Right lung (tissue), 5 donors: ENCODE measurements around the gene NOL12. TPM values are rescaled to one million over a fixed set of nuclear protein-coding genes. Genes with fewer than 3 reads are reported as not detected.
"Not testable (repeated sequence)": the region's sequence is repeated elsewhere in the genome, so short reads cannot be mapped to it uniquely, and the experiment has no call there.

ENCODE experiments used
- DNase-seq, 2 donors: peaks; one replicate each; pipeline ENCODE4 v3.0.0-alpha.2; 2013
- polyA plus RNA-seq, 5 donors: library from polyadenylated mRNA; unstranded; fragments of 120-200 nt; gene quantifications; one replicate each; pipeline versions ENCODE4 v1.2.1 to v1.2.3, GENCODE V29; 2013; ENCODE audit warnings: inconsistent platforms in 1 of 5, low replicate concordance in 1 of 5; ENCODE audit not compliant: insufficient read length in 5 of 5, insufficient read depth in 1 of 5

Gene NOL12
- polyA plus RNA-seq, 5 donors, result 17.1 to 28.2 (median 18.8) TPM

- no peak for DNase-seq
Measured at GRCh38 chr22:37708580-37709444, 22.7 kb downstream of the NOL12 start.

DNA sequence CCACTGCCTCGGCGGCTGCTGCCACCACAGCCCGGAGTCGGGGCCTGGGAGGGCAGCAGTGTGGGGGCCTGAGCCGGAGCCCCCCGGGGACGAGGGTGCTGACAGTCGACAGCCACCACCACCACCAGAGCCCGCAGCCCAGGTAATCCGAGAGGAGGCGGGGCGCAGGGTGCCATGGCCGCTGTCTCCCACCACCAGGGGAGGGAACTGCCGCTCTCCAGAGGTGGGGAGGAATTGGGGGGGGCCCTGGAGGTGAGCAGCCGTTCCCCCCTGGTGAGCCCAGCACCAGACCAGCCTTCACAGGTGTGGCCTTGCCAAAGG, 23.3 kb downstream of the NOL12 start:
- DNase-seq, result no peak

GRCh38 chr22:37710675-37711074, 24.5 kb downstream of the NOL12 start:
- DNase-seq, result no peak

DNA sequence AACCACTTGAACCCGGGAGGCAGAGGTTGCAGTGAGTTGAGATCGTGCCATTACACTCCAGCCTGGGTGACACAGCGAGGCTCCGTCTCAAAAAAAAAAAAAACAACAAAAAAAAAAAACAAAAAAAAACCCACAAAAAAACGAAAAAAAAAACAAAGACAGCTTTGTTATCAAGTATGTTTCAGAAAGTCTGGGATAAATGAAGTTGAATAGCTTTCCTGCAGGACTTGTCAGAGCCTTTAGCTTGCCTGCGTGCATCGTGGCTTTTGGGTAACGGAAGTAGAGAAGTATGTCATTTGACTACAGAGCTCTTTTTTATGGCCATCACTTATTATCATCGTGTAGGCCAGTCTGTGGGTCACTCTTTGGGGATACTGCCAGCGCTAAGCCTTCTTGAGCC, 25.3 kb downstream of the NOL12 start:
- DNase-seq, result no peak

GRCh38 chr22:37713761-37714160, 27.6 kb downstream of the NOL12 start:
- DNase-seq, result no peak

DNA sequence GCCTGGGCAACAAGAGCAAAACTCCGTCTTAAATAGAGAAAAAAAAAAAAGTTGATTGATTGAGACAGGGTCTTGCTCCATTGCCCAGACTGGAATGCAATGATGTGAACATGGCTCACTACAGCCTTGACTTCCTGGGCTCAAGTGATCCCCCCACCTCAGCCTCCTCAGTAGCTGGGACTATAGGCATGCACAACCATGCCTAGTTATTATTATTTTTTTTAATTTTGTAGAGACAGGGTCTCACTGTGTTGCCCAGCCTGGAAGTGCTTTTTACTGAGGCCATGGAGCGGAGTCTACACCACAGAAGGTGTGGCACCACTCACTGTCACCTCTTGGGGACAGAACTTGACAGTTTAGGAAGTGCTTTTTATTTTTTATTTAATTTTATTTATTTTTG, 28.5 kb downstream of the NOL12 start:
- no peak for DNase-seq

DNA sequence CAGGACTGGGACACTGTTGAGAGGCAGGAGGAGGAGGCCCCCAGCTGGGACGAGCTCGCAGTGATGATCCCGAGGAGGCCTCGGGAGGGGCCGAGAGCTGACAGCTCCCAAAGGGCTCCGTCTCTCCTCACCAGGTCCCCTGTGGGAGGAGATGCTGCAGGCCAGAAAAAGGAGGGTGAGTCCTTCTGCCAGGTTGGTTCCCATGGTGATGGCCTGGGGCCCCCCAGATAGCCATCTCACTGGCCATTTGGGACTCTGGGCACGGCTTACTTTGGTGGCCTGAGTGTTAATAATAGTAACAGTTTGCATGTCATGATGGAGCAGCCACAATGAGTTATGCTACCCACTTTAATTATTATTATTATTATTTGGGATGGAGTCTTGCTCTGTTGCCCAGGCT, 29.6 kb downstream of the NOL12 start:
- DNase-seq, result no peak

GRCh38 chr22:37716708-37717107, 30.6 kb downstream of the NOL12 start:
- no peak for DNase-seq

GRCh38 chr22:37717235-37717634, 31.1 kb downstream of the NOL12 start:
- DNase-seq, result not testable (repeated sequence)

GRCh38 chr22:37717746-37718305, 31.7 kb downstream of the NOL12 start:
- not testable (repeated sequence) for DNase-seq

DNA sequence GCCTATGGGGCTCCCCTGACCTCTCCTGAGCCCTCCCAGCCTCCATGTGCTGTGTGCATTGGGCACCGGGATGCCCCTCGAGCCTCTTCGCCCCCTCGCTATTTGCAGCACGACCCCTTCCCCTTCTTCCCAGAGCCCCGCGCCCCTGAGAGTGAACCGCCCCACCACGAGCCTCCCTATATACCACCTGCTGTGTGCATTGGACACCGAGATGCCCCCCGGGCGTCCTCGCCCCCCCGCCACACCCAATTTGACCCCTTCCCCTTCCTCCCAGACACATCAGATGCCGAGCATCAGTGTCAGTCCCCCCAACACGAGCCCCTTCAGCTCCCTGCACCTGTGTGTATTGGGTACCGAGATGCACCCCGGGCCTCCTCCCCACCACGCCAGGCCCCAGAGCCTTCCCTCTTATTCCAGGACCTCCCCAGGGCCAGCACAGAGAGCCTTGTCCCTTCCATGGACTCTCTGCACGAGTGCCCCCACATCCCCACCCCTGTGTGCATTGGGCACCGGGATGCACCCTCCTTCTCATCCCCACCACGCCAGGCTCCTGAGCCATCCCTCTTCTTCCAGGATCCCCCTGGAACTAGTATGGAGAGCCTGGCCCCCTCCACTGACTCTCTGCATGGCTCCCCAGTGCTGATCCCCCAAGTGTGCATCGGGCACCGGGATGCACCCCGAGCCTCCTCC, 39.6 kb downstream of the NOL12 start:
- no peak for DNase-seq

DNA sequence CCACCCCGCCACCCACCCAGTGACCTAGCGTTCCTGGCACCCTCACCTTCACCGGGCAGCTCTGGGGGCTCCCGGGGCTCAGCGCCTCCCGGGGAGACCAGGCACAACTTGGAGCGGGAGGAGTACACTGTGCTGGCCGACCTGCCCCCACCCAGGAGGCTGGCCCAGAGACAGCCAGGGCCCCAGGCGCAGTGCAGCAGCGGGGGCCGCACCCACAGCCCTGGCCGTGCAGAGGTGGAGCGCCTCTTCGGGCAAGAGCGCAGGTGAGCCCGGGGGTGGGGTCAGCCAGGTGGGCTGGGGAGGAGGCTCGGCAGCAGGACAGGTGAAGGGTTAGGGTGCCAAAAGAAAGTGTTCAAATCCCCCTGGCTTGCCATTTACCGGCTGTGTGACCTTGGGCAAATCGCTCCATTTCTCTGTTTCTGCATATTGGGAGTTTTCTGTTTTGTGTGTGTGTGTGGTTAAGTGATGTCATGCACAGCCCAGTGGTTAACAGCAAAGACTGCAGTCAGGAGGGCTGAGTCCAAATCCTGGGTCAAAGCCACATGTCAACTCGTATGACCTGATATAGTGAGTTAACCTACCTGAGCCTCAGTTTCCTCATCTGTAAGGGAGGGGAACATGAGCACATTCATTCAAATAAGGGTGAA, 40.2 kb downstream of the NOL12 start:
- DNase-seq, result no peak

DNA sequence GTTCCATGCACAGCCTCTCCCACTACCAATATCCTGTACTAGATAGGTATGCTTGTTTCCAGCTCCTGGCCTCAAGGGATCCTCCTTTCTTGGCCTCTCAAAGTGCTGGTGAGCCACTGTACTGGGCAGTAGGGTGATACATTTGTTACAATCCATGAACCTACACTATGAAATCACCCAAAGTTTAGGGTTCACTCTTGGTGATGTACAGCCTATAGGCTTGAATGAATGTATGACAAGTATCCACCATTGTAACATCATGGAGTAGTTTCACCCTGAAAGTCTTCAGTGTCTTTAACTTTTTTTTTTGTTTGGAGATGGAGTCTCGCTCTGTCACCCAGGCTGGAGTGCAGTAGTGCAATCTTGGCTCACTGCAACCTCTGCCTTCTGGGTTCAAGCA, 42.5 kb downstream of the NOL12 start:
- no peak for DNase-seq

DNA sequence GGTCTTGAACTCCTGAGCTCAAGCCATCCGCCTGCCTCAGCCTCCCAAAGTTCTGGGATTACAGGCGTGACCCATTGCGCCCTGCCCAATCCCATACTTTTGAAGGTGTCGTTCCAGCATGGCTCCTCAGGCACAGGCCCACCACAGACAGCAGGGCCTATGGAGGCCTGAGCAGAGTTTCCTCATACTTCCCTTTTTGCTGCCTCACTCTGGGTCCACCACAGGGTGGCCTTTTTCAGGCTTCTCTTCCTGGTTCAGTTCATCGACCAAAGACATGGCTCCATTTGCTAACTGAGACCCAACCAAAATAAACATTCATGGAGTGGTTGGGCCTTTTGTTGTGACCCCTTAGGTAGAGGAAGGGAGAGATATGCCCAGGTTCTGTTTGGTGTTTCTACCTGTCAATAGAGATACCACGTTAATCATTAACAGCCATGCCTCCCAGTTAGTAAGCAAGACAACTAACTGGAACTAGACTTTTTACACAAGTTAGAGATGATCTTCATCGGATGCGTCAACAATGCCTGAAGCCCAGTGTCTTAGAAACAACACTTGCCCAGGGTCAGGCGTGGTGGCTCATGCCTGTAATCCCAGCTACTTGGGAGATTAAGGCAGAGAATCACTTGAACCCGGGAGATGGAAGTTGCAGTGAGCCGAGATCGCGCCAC, 45.8 kb downstream of the NOL12 start:
- no peak for DNase-seq

GRCh38 chr22:37732699-37733607, 46.8 kb downstream of the NOL12 start:
- DNase-seq, result no peak

- DNase-seq, result no peak
Measured at GRCh38 chr22:37733625-37734401, 47.7 kb downstream of the NOL12 start.

- no peak for DNase-seq
Measured at GRCh38 chr22:37734402-37734700, 48.2 kb downstream of the NOL12 start.

- DNase-seq, result no peak
Measured at GRCh38 chr22:37734964-37735451, 48.9 kb downstream of the NOL12 start.

DNA sequence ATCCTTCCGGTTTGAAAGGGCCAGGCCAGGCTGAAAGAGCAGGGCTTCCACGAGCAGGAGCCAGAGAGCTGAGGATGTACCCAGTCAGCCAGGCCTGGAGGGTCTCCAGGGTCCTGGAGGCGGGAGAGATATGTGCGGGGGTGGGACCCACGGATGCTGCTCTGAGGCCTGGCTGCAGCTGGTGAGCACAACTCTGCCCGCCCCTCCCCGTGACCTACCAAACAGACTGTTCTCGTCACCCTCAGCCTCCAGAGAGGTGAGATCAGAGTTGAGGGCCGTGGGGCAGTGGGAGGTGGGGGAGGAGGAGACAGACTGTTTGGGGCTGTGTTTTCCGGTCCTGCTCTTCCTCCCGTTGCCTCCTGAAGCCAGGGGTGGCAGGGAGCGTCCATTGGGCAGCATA, 52.9 kb downstream of the NOL12 start:
- DNase-seq, result peak; percentile 85 to 86

GRCh38 chr22:37739611-37740049, 53.5 kb downstream of the NOL12 start:
- DNase-seq, result no peak
